Memory B cell (primary cell): Measurements from ENCODE around the gene GMNN.
"Not testable (repeated sequence)": the region's sequence is repeated elsewhere in the genome, so short reads cannot be mapped to it uniquely, and the experiment has no call there.

Source experiments
- ATAC-seq: fragments of 150-1000 bp; cut with Tn5 transposase; 2 replicates; pipeline ENCODE4 v1.10.0; 2021; ENCODE audit warnings: low read depth, mild to moderate bottlenecking, moderate library complexity
- DNase-seq, 2 donors: peaks; one replicate each; pipeline ENCODE4 v3.0.0; 2022; ENCODE audit warnings: low spot score in 2 of 2
- H3K27ac Mint-ChIP-seq: one replicate; pipeline ENCODE4 v1.8.0; 2022; ENCODE audit warnings: mild to moderate bottlenecking, moderate library complexity, mixed read lengths
- H3K27me3 Mint-ChIP-seq: one replicate; pipeline ENCODE4 v1.8.0; 2022; ENCODE audit warnings: mixed read lengths
- H3K36me3 Mint-ChIP-seq: one replicate; pipeline ENCODE4 v1.8.0; 2022; ENCODE audit warnings: mild to moderate bottlenecking, mixed read lengths
- H3K4me1 Mint-ChIP-seq: one replicate; pipeline ENCODE4 v1.8.0; 2022; ENCODE audit warnings: mixed read lengths
- H3K4me3 Mint-ChIP-seq: one replicate; pipeline ENCODE4 v1.8.0; 2022; ENCODE audit warnings: mild to moderate bottlenecking, moderate library complexity, mixed read lengths
- H3K9me3 Mint-ChIP-seq: one replicate; pipeline ENCODE4 v1.8.0; 2022; ENCODE audit warnings: mixed read lengths

The GMNN gene

DNA sequence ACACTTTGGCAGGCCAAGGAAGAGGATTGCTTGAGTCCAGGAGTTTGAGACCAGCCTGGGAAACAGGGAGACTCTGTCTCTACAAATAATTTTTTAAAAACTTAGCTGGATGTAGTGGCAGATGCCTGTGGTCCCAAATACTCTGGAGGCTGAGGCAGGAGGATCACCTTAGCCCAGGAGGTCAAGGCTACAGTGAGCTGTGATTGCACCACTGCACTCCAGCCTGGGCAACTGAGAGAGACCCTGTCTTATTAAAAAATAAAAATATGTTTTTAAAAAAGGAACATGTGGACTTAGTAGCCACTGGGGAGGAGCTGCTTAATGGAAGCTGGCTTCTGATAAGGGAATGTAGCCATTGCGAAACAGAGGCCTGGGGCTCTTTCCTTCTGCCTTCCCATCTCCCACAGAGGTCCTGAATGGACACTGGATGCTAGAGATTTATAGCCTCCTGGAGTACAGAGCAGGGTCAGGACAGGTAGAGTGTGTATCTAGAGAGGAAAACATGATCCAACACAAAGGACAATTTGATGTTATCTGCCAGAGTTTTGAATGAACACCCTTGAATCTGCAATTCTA is 21.7 kb upstream of the GMNN start:
- peaks cover 5% of the 10 kb centered on the region for H3K9me3 Mint-ChIP-seq
- no peak overlapping the region for H3K4me3 Mint-ChIP-seq
- peaks cover 1% of the 10 kb centered on the region for H3K36me3 Mint-ChIP-seq
- DNase-seq (no peak), ATAC-seq (no peak)
- H3K4me1 Mint-ChIP-seq, result peaks cover 6% of the 10 kb centered on the region
- no peaks in the 10 kb centered on the region for H3K27me3 Mint-ChIP-seq
- no peak overlapping the region for H3K27ac Mint-ChIP-seq

DNA sequence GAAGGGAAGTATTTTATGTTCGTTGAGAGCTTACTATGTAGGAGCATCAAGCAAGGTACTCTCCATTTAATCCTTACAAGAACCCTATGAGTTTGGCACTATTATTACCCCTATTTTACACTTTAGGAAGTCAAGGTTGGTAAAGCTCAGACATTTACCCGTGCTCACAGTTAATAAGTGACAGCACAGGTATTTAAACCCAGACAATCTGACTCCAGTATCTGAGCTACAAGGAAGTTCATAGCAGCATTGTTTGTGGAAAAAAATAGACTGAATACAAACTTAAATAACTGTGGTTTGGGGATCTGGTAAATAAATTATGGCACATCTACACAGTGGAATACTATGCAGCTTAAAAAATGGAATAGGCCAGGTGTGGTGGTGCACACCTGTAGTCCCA is 21.2 kb upstream of the GMNN start:
- H3K36me3 Mint-ChIP-seq, result peaks cover 1% of the 10 kb centered on the region
- H3K4me3 Mint-ChIP-seq, result no peak overlapping the region
- H3K9me3 Mint-ChIP-seq, result peaks cover 5% of the 10 kb centered on the region
- H3K4me1 Mint-ChIP-seq, result peaks cover 6% of the 10 kb centered on the region
- H3K27ac Mint-ChIP-seq, result no peak overlapping the region
- no peaks in the 10 kb centered on the region for H3K27me3 Mint-ChIP-seq
- DNase-seq, result no peak
- ATAC-seq, result no peak

DNA sequence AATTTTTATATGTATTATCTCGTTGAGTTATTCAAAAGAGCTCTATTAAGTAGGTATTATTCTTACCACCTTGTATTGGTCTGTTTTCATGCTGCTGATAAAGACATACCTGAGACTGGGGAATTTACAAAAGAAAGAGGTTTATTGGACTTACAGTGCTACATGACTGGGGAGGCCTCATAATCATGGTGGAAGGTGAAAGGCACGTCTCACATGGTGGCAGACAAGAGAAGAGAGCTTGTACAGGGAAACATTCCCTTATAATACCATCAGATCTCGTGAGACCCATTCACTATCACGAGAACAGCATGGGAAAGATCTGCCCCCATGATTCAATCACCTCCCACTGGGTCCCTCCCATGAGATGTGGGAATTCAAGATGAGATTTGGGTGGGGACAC is 20.4 kb upstream of the GMNN start:
- not testable (repeated sequence) for H3K27me3 Mint-ChIP-seq, ATAC-seq, H3K27ac Mint-ChIP-seq, H3K9me3 Mint-ChIP-seq, H3K4me1 Mint-ChIP-seq, H3K36me3 Mint-ChIP-seq, H3K4me3 Mint-ChIP-seq, DNase-seq

DNA sequence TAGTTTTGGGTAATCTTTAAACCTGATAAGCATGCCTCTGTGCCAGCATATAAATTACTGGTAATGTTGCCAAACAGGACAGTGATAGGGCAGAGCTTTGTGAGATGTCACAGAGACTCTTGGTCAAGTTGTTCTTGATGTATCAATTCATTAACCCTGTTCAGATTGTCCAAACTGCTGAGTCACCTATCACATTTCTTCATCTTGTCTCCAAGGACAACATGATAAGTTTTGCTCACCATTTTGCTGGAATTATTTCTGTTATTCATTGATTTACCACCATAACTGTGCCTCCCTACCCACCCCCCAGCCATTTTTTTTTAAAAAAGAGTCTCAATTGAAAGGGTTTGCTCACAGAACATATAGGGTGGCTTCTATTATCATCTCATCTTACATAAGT is 19.5 kb upstream of the GMNN start:
- ATAC-seq (no peak), DNase-seq (no peak)
- Mint-ChIP-seq H3K36me3 (peaks cover 1% of the 10 kb centered on the region), H3K9me3 (peaks cover 5% of the 10 kb centered on the region), H3K27me3 (no peaks in the 10 kb centered on the region), H3K4me3 (no peak overlapping the region), H3K4me1 (no peaks in the 10 kb centered on the region), H3K27ac (no peak overlapping the region)

DNA sequence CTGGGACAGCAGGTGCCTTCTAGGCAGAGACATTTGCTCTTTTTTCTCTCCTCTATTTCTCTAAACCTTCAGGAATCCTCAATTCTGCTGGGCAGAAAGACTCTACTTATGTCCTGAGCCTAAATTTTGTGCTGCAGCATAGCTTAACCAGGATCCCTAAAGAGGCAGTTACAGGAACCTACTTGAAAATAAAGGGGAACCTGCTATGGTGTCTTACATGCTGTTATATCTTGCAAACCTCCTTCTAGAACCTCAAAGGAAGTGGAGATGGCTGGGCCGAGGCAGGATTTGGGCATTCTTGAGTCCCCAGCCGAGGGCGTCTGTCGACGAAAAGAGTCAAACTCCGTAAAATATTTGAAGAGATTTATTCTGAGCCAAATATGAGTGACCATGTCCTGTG is 17.1 kb upstream of the GMNN start:
- peaks cover 2% of the 10 kb centered on the region for H3K9me3 Mint-ChIP-seq
- H3K27me3 Mint-ChIP-seq, result no peaks in the 10 kb centered on the region
- no peak overlapping the region for H3K4me3 Mint-ChIP-seq

DNA sequence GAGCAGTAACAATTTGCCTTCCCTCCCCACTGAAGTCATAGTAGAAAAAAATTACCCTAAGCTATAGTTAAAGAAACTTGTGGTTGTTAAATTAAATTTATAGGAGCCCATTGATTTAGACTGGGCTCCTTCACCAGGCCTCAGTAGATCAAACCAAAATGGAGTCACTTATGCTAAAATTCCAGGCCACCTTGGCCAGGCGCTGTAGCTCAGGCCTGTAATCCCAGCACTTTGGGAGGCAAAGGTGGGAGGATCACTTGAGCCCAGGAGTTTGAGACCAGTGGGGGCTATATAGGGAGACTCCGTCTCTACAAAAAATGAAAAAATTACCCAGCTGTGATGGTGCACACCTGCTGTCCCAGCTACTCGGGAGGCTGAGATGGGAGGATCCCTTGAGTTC is 15.0 kb upstream of the GMNN start:
- ATAC-seq, result no peak
- no peaks in the 10 kb centered on the region for H3K36me3 Mint-ChIP-seq
- no peak overlapping the region for H3K27ac Mint-ChIP-seq
- no peak for DNase-seq
- H3K4me1 Mint-ChIP-seq, result peaks cover 3% of the 10 kb centered on the region
- H3K9me3 Mint-ChIP-seq, result no peaks in the 10 kb centered on the region
- H3K4me3 Mint-ChIP-seq, result no peak overlapping the region
- no peaks in the 10 kb centered on the region for H3K27me3 Mint-ChIP-seq

More for the DNA sequence above, 17.1 kb upstream of the GMNN start:
- ATAC-seq (no peak), DNase-seq (no peak)
- Mint-ChIP-seq H3K36me3 (peaks cover 1% of the 10 kb centered on the region), H3K27ac (no peak overlapping the region), H3K4me1 (peaks cover 3% of the 10 kb centered on the region)

DNA sequence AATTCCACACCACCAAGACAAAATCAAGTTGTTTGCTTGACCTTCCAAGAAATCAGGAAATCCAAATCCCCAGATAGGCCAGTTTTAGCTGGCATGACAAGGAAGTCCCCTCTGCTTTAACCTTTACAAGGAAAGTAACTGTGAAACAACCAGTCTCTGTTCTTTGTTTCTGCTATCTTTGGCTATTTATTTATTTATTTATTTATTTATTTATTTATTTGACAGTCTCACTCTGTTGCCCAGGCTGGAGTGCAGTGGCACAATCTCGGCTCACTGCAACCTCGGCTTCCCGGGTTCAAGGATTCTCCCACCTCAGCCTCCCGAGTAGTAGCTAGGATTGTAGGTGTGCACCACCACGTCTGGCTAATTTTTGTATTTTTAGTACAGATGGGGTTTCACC is 14.5 kb upstream of the GMNN start:
- Mint-ChIP-seq H3K27me3 (no peaks in the 10 kb centered on the region), H3K4me1 (peaks cover 3% of the 10 kb centered on the region), H3K4me3 (no peak overlapping the region), H3K9me3 (no peaks in the 10 kb centered on the region), H3K36me3 (no peaks in the 10 kb centered on the region), H3K27ac (no peak overlapping the region)
- DNase-seq (no peak), ATAC-seq (no peak)

DNA sequence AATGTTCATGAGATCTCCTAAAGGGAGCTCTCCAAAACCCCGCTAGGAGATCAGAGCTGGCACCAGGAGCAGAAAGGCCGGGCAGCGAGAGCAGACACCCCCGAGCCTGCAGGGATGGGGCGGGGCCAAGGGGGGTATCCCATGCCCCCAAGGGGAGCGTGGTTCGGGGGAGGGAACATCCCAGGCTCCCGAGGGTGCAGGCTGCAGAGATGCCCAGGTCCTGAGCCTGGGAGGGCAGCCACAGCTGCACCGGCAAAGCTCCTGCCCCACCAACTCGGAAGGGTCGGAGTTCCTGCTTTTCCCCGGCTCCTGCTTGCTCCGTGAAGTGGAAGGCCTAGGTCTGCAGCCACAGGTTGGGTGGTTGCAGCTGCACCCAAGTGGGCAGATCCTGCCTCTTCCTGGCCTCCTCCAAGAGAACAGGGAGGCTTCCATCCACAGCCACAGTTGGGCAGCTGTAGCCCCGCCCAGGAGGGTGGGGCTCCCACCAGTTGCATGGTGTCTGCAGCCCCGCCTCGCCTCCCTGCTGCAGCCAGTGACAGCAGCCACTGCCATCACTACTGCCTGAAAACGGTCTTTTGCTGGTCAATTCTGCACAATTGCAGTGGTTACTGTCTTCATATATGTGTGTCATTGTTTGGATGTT is 13.4 kb upstream of the GMNN start:
- no peak overlapping the region for H3K4me3 Mint-ChIP-seq

DNA sequence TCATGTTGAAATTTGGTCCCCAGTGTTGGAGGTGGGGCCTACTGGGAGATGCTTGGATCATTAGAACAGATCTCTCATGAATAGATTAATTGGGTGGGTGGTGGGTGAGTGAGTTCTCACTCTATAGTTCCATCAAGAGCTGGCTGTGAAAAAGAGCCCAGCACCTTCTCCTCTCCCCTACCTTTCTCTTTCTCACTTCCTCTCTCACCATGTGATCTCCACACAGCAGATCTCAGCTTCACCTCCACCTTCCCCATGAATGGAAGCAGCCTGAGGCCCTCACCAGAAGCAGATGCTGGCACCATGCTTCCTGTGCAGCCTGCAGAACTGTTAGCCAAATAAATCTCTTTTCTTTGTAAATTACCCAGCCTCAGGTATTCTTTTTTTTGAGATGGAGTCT is 12.9 kb upstream of the GMNN start:
- H3K4me1 Mint-ChIP-seq, result peaks cover 3% of the 10 kb centered on the region
- H3K9me3 Mint-ChIP-seq, result no peaks in the 10 kb centered on the region
- DNase-seq (no peak), ATAC-seq (no peak)
- no peaks in the 10 kb centered on the region for H3K36me3 Mint-ChIP-seq
- no peak overlapping the region for H3K4me3 Mint-ChIP-seq
- no peaks in the 10 kb centered on the region for H3K27me3 Mint-ChIP-seq
- H3K27ac Mint-ChIP-seq, result no peak overlapping the region

More for the DNA sequence above, 13.4 kb upstream of the GMNN start:
- ATAC-seq (no peak), DNase-seq (no peak)
- Mint-ChIP-seq H3K27ac (no peak overlapping the region), H3K36me3 (no peaks in the 10 kb centered on the region), H3K27me3 (no peaks in the 10 kb centered on the region), H3K9me3 (no peaks in the 10 kb centered on the region), H3K4me1 (peaks cover 3% of the 10 kb centered on the region)

DNA sequence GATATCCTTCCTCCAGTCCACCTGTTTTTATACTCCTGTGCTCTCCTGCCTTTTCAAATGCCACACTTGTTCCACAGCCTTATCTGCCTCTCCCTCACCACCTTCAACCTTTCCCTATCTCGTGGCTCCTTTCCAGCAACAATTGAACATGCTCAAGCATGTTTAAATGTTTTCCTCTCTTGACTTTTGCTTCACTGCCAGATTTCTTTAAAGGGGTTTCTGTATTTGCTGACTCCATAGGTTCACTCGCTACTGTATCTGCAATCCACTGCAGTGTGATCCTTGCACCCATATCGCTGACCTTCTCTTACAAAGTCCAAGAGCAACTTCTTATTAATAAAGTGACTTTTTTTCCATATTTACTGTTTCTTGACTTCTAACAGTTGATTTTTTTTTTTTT is 11.2 kb upstream of the GMNN start:
- H3K4me3 Mint-ChIP-seq, result no peak overlapping the region
- H3K27ac Mint-ChIP-seq, result no peak overlapping the region
- no peaks in the 10 kb centered on the region for H3K27me3 Mint-ChIP-seq
- DNase-seq (no peak), ATAC-seq (no peak)
- H3K4me1 Mint-ChIP-seq, result peaks cover 3% of the 10 kb centered on the region
- H3K9me3 Mint-ChIP-seq, result no peaks in the 10 kb centered on the region
- no peaks in the 10 kb centered on the region for H3K36me3 Mint-ChIP-seq

DNA sequence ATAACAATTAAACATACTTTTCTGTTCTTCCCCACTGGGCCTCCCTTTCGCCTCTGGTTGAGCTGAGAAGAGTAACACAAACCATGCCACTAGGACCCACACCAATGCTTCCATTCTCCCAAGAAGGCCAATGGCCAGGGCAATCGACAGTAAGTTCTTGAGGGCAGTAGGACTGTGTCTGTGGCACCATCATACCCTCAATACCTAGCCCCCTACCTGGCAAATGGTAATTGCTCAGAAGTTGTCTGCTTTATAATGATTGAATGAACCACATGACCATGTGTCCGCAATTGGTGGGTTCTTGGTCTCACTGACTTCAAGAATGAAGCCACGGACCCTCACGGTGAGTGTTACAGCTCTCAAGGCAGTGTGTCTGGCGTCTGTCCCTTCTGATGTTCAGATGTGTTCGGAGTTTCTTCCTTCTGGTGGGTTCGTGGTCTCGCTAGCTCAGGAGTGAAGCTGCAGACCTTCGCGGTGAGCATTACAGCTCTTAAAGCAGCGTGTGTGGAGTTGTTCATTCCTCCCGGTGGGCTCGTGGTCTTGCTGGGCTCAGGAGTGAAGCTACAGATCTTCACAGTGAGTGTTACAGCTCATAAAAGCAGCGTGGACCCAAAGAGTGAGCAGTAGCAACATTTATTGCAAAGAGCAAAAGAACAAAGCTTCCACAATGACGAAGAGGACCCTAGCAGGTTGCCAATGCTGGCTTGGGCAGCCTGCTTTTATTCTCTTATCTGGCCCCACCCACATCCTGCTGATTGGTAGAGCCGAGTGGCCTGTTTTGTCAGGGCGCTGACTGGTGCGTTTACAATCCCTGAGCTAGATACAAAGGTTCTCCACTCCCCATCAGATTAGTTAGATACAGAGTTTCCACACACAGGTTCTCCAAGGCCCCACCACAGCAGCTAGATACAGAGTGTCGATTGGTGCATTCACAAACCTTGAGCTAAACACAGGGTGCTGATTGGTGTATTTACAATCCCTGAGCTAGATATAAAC is 9.6 kb upstream of the GMNN start:
- H3K27me3 Mint-ChIP-seq, H3K27ac Mint-ChIP-seq, H3K9me3 Mint-ChIP-seq, H3K4me1 Mint-ChIP-seq, H3K4me3 Mint-ChIP-seq, DNase-seq, H3K36me3 Mint-ChIP-seq, ATAC-seq: not testable (repeated sequence)

DNA sequence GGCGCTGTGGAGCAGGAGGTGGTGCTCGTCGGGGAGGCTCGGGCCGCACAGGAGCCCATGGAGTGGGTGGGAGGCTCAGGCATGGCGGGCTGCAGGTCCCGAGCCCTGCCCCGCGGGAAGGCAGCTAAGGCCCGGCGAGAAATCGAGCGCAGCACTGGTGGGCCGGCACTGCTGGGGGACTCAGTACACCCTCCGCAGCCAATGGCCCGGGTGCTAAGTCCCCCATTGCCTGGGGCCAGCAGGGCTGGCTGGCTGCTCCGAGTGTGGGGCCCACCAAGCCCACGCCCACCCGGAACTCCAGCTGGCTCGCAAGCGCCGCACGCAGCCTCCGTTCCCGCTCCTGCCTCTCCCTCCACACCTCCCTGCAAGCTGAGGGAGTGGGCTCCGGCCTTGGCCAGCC is 8.8 kb upstream of the GMNN start:
- not testable (repeated sequence) for H3K27ac Mint-ChIP-seq, H3K9me3 Mint-ChIP-seq, DNase-seq, H3K4me1 Mint-ChIP-seq, H3K27me3 Mint-ChIP-seq, ATAC-seq, H3K36me3 Mint-ChIP-seq, H3K4me3 Mint-ChIP-seq

DNA sequence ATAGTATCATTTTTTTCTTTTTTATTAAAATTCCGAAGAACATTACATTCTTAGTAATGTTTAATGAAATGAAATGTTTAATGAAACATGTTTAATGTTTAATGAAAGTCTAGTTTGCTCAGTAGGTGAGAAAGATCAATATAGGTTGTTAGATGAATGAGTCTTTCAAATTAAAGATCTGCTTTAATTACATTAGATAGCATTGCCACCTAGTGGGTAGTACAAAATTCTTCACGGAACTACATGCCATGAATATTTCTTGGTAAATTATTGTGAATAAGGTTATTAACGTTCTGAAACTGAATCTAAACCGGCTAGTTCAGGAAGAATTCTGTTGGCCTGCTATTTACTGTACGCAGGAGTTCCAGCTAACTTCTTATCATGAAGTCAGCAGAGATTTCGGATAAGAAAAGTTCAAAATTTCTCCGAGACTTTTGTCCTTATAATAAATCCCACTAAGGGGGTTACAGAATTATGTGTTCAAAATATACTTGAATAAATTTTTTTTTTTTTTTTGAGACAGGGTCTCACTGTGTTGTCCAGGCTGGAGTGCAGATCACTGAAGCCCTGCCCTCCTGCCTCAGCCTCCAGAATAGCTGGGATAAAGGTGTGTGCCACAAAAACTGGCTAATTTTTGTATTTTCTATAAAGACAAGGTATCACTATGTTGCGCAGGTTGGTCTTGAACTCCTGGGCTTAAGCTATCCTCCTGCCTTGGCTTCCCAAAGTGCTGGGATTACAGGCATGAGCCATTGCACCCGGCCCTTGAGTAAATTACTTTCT is 7.9 kb upstream of the GMNN start:
- Mint-ChIP-seq H3K9me3 (no peaks in the 10 kb centered on the region), H3K27me3 (no peaks in the 10 kb centered on the region), H3K4me1 (peaks cover 1% of the 10 kb centered on the region), H3K4me3 (no peak overlapping the region), H3K36me3 (no peaks in the 10 kb centered on the region), H3K27ac (no peak overlapping the region)
- peak; percentile 69 for ATAC-seq
- no peak for DNase-seq

DNA sequence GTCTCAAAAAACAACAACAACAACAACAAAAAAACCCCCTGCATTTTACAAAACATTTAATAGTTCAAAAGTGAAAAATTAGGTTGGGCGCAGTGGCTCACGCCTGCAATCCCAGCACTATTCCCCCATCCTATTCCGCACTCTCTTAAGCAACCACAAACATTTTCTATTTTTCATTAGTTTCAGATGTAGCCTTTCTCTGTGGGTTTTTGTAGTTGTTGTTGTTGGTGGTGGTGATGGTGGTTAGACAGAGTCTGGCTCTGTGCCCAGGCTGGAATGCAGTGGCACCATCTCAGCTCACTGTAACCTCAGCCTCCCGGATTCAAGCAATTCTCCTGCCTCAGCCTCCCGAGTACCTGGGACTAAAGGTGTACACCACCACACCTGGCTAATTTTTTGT is 6.4 kb upstream of the GMNN start:
- Mint-ChIP-seq H3K27ac (no peak overlapping the region), H3K27me3 (no peaks in the 10 kb centered on the region), H3K9me3 (no peaks in the 10 kb centered on the region), H3K4me1 (no peaks in the 10 kb centered on the region), H3K36me3 (no peaks in the 10 kb centered on the region), H3K4me3 (no peak overlapping the region)
- no peak for DNase-seq
- ATAC-seq, result no peak
